GM19238 (cell line): ENCODE data around the gene NR2F1.

ENCODE experiments used
- DNase-seq: peaks from one replicate; pipeline ENCODE4 v3.0.0; 2011; ENCODE audit warnings: low spot score; ENCODE audit not compliant: insufficient read length

The NR2F1 gene

DNA sequence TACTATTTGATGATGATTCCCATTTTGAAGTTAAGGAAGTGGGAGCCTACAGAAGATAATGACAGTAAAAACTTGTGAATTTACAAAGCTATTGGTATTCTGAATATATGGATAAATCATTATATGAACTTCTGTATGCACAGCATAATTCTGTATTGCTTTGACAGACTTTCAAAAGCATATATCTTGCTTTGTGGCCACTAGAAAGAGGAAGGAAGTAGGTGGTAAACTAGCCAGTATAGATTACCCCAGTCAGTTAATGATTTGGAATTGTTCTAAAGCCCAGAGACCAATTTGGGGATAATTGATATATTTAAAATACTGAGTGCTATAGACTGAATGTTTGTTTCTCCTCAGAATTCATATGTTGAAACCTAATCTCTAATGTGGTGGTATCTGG is 53.0 kb downstream of the NR2F1 start:
- no peak for DNase-seq

DNA sequence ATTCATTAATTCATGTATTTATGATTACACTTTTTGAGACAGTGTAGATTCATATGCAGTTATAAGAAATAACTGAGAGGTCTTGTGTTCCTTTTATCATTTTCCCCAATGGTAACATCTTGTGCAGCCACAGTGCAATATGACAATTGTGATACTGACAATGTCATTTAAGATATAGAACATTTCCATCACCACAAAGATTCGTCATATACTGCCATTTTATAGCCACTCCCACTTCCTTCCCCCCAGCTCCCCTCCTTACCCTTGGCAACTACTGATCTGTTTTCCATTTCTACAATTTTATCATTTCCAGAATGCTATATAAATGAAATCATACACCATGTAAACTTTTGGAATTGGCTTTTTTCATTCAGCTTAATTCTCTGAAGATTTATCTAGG is 53.8 kb downstream of the NR2F1 start:
- DNase-seq: no peak

DNA sequence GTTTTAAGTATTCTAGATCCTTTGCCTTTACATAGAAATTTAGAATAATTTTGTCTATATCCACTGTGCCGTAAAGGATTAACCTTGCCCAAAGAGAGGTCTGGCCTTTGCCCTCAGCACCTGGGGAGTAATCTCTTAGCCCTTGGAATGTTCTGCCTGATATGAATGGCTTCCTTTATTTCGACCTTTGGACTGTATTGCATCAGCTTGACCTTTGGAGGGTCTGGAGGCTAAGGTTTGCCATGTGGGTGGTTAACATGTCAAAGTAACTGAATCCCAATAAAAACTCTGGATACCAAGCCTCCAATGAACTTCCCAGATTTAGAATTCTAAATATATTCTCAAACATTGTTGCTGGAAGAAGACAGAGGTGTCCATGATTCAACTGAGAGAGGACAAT is 54.7 kb downstream of the NR2F1 start:
- DNase-seq: no peak

DNA sequence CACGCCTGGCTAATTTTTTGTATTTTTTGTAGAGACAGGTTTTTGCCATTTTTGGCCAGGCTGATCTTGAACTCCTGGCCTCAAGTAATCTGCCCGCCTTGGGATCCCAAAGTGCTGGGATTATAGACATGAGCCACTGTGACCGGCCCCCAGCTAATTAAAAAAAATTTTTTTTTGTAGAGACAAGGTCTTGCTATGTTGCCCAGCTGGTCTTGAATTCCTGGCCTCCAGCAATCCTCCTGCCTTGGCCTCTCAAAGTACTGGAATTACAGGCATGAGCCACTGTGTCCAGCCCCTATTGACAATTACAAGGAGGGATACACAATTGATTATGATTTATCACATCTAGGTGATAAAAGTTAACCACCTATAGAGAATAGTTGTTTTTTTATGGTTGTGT is 59.5 kb downstream of the NR2F1 start:
- no peak for DNase-seq
